HG02798 (cell line): ENCODE results near the gene MPRIP.

Source experiments
- ATAC-seq: cut with Tn5 transposase; IDR thresholded peaks from one replicate; pipeline ENCODE4 v1.9.1; 2021; ENCODE audit warnings: mild to moderate bottlenecking; ENCODE audit not compliant: unreplicated experiment, poor library complexity

MPRIP gene

DNA sequence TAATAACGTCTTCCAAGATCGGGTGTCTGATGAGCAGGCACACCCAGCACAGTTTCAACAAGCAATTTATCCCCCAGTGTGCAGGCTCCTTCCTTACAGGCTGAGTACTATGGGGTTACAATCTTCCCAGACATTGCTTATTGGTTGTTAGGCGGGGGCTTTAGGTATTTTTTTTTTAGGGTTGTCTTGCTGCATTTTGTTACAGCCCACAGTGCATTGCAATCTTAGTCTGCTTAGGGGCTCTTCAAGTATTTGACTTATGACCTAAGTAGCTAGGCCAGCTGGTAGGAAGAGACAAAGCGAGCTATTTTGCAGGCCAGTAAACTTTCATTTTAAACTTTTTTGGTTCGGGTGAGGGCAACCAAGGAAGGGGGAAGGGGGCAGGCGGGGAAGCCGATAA lies 158.1 kb downstream of the MPRIP start:
- ATAC-seq = no peak

DNA sequence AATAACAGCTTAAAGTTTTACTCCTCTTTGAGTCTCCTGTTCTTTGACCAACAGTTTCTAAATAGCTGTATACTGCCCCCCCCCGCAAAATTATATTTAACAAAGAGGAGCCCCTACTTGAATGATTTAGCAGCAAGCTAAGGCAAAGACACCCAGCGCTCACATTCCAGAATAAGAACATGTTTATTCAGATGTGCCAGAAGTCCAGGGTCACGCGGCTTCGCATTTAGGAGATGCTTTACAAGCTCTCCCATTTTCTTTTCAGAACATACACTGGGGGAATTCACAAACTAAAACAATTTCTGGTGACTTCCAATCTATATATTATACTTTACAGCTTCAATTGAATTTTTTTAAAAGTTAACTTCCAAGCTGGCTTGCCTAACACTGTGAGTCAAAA lies 158.6 kb downstream of the MPRIP start:
- no peak for ATAC-seq

DNA sequence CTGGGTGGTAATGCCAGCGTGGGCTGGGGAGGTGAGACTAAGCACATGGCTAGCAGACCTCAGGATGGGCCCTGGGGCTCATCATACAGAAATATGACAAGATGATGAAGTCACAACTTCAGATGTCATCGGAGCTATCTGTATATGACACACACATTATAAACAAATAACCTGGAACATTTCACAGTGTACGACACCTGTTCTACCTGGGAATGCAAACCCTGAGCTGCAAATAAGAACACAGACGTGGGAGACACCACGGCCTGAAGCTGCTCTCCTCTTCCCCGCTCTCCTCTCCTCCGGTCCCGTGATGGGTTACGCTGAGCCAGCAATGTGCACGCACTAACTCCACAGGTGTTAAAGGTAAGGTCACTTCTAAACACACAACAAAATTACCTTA lies 159.0 kb downstream of the MPRIP start:
- ATAC-seq = no peak

DNA sequence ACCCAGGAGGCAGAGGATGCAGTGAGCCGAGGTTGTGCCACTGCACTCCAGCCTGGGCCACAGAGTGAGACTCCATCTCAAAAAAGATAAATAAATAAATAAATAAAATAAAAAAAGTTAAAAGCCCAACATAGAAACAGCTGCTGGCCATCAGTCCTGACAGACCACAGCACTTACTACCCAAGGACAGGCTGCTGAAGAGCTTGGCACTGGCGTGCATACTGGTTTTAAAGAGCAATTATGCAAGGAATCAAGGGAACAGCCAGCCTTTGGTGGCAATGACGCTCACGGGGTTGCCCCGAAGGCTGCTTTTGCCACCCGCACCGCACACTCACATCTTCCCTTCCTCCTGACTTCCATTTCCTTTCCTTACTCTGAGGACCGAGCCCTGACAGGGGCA lies 159.7 kb downstream of the MPRIP start:
- no peak for ATAC-seq

DNA sequence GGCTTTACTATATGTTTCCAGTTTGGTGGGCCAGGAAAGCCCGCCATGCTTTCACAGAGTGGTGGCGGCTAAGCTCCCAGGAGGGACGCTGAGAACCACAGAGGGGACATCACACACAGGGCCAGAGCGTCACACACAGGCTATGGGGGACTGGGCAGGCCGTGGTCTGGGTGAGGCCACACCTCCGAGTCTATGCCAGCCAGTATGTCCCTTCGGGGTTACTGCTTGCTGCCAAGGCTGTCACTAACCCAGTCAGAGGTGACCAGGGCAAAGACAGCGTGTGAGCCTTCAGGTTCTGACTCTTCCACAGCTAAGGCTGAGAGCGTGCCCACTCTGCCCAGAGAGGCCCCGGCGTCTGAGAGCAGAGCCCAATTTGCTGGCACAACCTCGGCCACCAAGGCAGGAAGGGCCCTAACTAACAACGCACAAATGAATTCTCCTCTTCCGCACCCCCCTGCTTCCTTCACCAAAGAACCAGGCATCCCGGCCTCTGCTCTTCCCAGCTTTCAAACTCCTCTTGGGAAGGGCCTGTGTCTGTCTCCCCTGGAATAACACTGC lies 161.0 kb downstream of the MPRIP start:
- no peak for ATAC-seq

DNA sequence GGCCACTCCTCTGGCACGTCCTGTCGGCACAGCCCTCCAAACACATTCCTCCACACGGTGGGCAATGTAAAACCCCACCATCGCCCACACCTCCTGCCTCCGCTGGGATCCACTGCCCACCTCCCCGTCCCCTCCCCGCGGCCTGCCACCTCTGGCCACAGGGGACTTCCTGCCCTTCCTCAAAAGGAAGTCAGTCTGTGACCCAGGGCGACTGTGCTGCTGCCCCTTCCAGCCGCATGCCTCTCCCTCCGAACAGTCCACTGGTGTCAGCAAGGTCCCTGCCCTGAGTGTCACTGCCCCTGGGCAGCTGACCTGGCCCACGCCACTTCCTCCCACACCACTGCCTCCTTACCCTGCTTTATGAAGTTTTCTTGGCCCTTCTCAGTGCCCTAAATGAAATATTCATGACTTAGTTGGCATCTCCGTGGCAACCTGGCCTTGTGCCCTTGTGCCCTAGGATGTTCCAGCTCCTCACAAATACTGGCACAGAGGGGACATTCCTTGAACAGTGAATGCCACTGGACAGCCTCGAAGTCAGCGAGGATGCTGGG lies 161.9 kb downstream of the MPRIP start:
- no peak for ATAC-seq

DNA sequence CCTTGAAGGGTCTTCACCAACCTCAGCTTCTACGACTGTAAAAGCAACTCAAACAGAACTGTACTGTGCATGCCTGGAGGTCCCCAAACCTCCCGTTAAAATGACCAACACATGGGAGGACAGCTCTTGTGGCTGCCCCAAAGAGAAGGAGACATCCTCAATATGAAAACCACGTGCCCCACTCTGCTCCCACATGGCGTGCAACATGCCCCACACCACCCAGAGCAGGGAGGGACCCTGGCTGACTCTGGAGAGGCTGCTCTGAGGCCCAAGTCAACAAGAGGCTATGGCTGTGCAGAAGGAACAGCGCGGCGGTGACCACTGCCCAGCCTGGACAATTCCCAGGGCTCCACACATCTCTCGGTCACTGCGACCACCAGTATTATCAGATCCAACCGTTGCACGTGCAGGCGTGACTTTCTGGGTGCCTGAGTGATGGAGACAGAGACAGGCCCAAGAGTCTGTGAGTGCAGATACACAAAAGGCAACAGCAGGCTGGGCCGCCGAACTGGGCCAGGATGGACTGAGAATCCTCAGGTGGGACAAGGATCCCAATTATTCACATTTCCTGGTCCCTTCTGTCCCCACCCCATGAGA lies 162.5 kb downstream of the MPRIP start:
- ATAC-seq = no peak

DNA sequence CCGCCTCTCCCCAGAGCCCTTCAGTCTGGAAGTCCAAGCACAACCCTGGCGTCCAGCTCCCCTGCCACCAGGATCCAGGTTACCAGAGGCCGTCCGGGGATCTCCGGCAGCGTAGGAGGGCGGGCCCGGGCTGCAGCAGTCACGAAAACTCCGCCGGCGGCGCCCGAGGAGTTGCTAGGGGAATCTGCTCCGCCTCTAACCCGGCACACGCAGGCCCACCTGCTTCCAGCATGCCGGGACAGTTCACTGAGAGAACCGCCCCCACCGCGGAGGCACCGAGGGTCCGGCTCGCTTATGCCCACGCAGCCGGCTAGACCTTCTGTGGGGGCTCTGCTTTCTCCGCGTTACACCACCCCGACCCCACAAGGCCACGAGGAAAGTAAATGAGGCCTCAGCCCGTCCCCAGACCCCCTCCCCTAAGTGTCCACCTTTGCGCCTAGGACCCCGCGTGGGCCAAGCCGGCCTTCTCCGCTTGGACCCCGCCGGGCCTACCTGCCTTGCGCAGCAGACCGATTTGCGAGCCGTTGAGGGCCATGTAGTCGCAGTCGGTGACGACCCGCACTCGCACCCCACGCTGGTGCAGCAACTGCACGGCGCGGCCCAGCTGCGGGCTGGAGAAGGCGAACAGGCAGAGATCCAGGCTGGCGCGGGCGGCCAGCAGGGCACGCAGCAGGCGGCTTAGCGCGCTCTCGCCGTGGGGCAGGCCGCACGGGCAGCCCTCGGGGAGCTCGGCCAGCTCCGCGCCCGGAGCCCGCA lies 163.3 kb downstream of the MPRIP start:
- ATAC-seq = peak; percentile 43

DNA sequence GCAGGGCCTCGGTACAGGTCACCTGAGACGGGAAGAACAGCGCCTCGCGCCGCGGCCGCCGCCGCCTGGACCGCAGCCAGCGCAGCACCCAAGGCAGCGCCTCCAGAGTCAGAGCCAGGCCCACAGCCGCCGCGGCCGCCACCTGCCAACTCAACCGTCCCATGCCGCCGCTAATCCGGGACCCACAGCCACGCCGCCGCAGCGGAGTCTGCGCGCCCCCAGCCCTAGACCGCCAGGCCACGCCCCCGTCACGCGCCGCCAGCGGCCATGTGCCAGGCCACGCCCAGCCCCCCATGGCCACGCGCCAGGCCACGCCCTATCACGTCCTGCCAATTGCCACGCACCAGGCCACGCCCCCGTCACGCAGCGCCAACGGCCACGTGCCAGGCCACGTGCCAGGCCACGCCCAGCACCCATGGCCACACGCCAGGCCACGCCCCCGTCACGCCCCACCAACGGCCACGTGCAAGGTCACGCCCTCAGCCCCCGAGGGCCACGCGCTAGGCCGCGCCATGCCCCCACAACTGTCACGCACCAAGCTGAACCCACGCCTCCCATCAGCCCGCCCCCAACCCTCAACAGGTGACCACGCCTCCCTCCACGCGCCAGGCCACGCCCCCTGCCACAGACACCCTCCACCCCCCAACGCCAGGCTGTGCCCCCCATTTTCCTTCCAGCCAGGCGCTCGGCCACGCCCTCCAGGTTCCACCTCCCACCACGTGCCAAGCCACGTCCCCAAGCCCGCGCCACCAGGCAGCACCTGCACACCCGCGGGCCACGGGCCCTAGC lies 164.1 kb downstream of the MPRIP start, which contains the start of gene PLD6:
Gene PLD6, minus strand, starts transcription at position 210 of the 789 bp plus-strand sequence. Its CDS starts 47 bp downstream, at position 163.
- peak; percentile 72 for ATAC-seq

DNA sequence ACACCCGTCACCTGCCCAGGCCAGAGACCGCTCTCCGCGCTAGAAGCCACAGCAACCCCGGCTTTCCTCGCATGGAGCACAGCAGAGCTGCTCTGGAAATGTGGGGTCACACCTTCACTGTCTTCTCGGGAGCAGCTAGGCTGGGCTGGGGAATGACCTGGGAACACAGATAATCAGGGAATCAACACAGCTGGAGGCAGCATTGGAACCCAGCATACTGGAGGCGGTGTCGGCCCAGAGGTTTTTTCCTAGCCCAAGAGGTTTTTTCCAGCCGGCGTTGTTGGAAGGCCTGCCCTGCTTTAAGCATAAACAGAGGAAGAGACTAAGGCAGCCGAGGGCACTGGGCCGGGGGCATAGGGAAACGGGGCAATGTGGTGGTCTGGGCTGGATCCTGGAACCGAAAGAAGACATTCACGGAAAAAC lies 164.7 kb downstream of the MPRIP start:
- no peak for ATAC-seq

DNA sequence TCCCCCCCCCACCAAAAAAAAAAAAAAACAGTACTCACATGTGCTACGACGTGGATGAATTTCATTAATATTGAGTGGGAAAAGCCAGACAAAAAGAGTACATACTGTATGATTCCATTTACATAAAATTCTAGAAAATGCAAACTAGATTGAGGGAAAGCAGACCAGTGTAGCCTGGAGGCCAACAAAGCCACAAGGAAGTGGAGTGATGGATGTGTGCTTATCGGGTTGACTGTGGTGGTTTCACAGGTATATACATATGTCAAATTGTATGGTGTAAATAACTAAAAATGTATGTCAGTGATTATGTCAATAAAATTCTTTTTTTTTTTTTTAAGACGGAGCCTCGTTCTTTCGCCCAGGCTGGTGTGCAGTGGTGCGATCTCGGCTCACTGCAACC lies 165.7 kb downstream of the MPRIP start:
- ATAC-seq = no peak

DNA sequence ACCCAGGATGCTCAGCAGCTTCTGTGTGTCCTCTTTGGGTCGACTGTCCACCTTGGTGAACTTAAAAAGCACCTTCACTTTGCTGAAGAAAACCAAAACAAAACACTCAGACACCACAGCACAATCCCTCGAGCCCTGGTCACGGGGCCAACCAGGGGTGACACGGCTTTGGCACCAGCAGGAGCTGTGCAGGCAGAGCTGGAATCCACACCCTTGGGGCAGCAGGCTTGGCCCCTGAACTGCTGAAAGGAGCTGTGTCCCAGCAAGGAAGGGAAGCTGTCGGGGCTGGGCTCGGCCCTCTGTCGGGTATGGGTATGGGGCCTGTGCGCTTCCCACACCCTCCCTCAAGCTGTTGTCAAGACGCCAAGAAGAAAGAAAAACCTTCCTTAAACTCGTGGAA lies 171.5 kb downstream of the MPRIP start:
- ATAC-seq = no peak

DNA sequence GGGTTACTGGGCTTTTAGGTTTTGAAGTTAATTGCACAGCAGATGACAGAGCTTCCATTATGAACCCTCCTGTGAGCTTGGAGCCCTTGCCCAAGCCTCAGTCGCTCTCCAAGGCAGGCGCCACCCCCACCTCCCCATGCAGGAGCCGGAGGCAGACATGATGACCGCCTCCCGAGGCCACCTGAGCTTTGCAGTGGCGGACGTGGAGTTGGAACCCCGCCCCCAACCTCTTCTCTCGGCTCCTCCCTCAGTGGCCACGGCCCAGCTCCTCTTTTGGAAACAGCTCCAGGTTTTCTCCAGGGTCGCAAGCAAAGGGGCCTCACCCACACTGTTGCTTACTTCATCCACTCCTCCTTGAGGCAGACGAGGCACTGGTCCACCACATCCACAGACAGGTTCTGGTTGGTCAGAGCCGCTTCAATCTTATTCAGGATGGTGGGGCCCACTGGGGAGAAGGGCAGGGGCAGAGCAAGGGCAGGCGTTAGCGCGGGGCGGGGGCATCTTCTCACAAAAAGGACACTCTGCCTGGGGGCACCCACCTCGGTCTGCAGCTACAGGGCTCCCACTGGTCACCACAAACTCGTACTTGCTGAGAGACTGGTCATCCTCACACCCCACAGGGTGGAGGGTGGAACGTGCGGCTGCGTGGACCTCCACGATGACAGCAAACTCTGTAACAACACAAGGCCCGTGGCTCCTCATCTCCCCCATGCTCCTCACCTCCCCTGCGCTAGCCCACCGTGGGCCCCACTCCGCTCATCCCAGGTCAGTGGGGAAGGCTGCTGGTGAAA lies 172.6 kb downstream of the MPRIP start:
- no peak for ATAC-seq

DNA sequence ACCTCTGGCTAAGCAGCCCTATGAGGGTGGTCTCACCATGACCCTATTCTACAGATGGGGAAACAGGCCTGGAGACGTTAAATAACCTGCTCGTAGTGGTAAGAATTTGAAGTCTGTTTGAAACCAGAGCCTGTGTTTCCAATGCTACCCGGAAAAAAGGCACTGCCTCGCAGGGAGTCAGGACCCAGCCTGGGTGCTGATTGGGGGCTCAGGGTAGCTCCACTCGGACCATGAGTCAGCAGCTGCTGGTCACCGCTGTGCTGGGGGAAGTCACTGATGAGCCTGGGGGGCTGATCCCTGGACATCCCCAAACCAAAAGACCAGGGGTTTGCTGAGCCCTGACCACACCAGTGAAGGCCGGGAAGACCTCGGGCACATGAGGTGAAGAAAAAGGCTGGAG lies 173.3 kb downstream of the MPRIP start:
- no peak for ATAC-seq

DNA sequence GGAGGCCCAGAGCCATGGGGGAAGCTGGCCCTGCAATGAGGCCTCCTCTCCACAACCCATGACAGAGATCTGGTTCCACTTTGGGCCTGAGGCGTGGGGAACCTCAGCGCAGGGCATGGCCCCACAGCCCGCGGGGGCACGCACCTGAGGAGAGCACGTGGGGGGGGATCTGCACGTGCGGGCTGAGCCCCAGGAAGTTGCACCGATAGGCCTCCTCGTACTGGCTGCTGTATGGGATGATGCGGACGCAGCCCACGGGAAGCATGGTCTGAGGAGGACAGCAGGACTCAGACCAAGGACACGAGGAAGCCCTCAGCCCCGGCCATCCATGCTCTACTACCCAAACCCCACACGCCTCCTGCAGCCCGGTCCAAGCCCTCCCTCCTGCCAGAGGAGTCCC lies 174.0 kb downstream of the MPRIP start:
- ATAC-seq = no peak

DNA sequence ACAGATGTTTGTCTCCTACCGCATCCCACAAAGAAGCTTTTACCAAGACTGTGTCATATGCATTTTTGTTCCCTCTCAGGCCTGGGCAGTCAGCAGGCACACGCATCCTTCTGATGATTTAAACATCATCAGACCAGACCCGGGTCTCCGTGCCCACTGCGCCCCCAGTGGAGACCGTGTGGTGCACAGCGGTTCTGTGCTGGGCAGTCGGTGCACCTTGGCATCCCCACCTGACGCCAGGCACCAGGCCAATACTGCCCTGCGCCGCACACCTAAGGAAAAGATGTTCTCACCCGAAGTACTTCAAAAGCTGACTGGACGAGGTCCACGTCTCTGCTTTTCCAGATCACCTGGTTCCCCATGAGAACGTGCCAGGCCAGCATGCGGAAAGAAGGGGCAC lies 174.5 kb downstream of the MPRIP start:
- ATAC-seq = no peak

DNA sequence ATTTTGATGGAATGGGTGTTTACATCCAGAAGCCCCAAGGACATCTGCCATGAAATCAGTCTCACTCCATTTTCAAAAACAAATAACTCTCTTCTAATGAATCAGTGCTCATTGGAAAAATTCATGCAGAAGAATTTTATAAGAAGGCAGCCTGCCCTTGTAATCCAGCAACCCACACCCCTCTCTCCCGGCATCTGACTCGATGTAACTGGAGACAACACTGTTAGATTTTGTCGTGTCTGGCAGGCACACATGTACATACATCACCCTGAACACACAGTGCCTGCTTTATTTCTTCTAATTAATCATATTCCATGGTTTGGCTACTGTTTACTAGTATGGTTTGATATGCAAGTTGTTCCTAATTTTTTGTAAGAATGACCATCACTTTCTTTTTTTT lies 175.7 kb downstream of the MPRIP start:
- no peak for ATAC-seq

DNA sequence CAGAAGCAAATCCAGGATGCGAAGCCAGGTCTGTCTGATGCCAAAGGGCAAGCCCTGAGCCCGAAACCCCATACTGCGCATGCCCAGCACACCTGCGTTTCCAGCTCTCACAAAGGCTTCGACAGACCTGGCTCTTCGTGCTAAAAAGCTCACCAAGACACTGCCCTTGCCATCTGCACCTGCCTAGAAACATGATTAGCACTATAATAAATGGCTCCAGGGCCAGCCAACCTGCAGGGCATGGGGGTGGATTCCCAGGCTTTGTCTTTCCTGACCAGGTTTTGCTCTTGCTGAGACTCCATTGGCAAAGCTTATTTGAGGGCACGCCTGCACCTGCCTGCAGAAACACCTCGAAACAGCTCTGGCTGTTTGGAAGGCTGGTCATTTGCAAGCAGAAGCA lies 178.3 kb downstream of the MPRIP start:
- ATAC-seq = no peak

DNA sequence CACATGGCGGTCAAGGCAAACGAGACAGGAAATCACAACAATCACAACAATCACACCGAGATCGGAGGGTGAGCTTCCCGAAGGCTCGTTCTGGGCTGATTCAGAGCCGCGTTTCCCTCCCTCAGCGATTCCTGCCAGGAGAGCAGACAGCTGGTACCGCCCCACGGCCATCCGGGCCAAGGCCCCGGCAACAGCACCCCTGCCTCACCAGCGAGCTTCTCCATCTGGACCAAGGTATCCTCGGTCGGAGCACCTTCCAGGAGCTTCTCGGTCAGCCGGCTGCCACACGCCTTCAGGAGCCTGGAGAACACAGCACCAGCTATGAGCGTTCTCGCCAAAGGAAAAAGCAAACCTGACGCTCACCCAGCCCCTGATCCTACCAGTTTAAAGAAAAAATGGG lies 179.1 kb downstream of the MPRIP start:
- no peak for ATAC-seq

DNA sequence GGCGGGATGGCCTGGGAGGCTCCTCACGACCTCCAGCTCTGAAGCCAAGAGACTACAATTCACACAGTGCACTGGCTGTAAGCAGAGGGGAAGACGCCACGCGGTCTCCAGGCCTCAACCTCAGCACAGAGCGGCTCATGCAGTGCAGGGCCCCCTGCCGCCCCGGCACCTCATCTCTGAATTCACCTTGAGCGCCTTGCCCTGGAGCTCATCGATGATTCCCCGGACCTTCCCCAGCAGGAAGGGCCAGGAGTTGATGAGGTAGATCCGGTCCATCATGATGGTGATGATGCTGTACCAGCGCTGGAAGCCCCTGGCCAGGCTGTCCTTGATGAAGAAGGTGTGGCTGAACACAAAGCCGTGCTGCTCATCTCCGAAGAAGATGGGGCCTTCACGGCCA lies 181.5 kb downstream of the MPRIP start:
- ATAC-seq = no peak
